Endothelial cell of umbilical vein (primary cell): ENCODE data around the gene NHSL2. TPM values are rescaled to one million over a fixed set of nuclear protein-coding genes. Genes with fewer than 3 reads are reported as not detected.

Source experiments
- BruUV-seq: library from RNA; stranded (reverse); fragments of 400-500 nt; replicated peaks from 2 replicates; lab custom pipeline; 2021; lab: Mats Ljungman, UMichigan
- CTCF ChIA-PET: fragments of 300-600, 350-600 bp; sonication (Branson Sonifier 250); formaldehyde crosslinking; loops from one replicate; lab custom pipeline; 2021; ENCODE audit warnings: antibody characterized with exemption, inconsistent platforms; lab: Charles Lee
- POLR2A ChIA-PET: fragments of 300-600, 350-600 bp; sonication (Branson Sonifier 250); formaldehyde crosslinking; loops from one replicate; lab custom pipeline; 2021; ENCODE audit warnings: antibody characterized with exemption, inconsistent platforms; lab: Charles Lee
- DNase-seq: peaks from one replicate; pipeline ENCODE4 v3.0.0-alpha.2; 2011; ENCODE audit warnings: low read depth, low spot score
- FAIRE-seq: peaks from 2 replicates; lab custom pipeline; 2011; peaks lifted over from hg19 to GRCh38; lab: Jason Lieb, UNC
- H2AFZ ChIP-seq: 2 replicates; pipeline ENCODE4 v1.6.0; 2012; ENCODE audit warnings: low read depth, low read length, control low read depth, inconsistent platforms
- H3K27ac ChIP-seq: 2 replicates; pipeline ENCODE4 v1.5.1; 2011; ENCODE audit warnings: low read depth, mild to moderate bottlenecking, control low read depth, low read length, moderate library complexity; ENCODE audit not compliant: insufficient read depth
- H3K27me3 ChIP-seq, 2 experiments: 2 replicates each; pipeline versions ENCODE4 v1.6.0 to v1.6.1; 2011; ENCODE audit warnings: low read length in 2 of 2, mixed read lengths in 1 of 2; ENCODE audit not compliant: control insufficient read depth in 2 of 2, insufficient read depth in 2 of 2
- H3K36me3 ChIP-seq, 2 experiments: 2 replicates in 1 of 2; 3 replicates in 1 of 2; pipeline ENCODE4 v1.5.1; 2011; ENCODE audit warnings: low read length in 2 of 2, mild to moderate bottlenecking in 1 of 2, moderate library complexity in 1 of 2; ENCODE audit not compliant: control insufficient read depth in 2 of 2, insufficient read depth in 2 of 2; ENCODE audit errors: extremely low read depth in 1 of 2
- H3K4me1 ChIP-seq: 3 replicates; pipeline ENCODE4 v1.5.1; 2011; ENCODE audit warnings: mild to moderate bottlenecking, low read length; ENCODE audit not compliant: control insufficient read depth, insufficient read depth; ENCODE audit errors: extremely low read depth
- H3K4me2 ChIP-seq: 2 replicates; pipeline ENCODE4 v1.6.1; 2011; ENCODE audit warnings: low read length, control low read depth, mixed read lengths; ENCODE audit not compliant: insufficient read depth
- H3K4me3 ChIP-seq, 3 experiments: fragments of 200-600 bp in 1 of 3; sonication (generic), shearing (Covaris generic) in 1 of 3; replicated peaks in 1 of 3; 2 replicates each; pipeline ENCODE4 v1.5.1; 2011 to 2016; ENCODE audit warnings: control low read depth in 3 of 3, low read length in 3 of 3, mild to moderate bottlenecking in 2 of 3, inconsistent platforms in 1 of 3, low read depth in 1 of 3, moderate library complexity in 1 of 3; ENCODE audit not compliant: insufficient read depth in 1 of 3
- H3K79me2 ChIP-seq: 2 replicates; pipeline ENCODE4 v1.6.0; 2012; ENCODE audit warnings: low read length, inconsistent platforms; ENCODE audit not compliant: control insufficient read depth, insufficient read depth
- H3K9ac ChIP-seq: replicated peaks from 2 replicates; pipeline ENCODE3; 2011; ENCODE audit warnings: low read length, control low read depth; ENCODE audit not compliant: insufficient read depth; ENCODE audit errors: extremely low read depth
- H3K9me1 ChIP-seq: replicated peaks from 3 replicates; pipeline ENCODE4 v1.6.0; 2011; ENCODE audit warnings: mild to moderate bottlenecking, low read length; ENCODE audit not compliant: control insufficient read depth, insufficient read depth; ENCODE audit errors: extremely low read depth
- H3K9me3 ChIP-seq: replicated peaks from 2 replicates; pipeline ENCODE4 v1.5.1; 2012; ENCODE audit warnings: low read length, inconsistent platforms; ENCODE audit not compliant: control insufficient read depth, insufficient read depth
- H4K20me1 ChIP-seq: replicated peaks from 2 replicates; pipeline ENCODE3; 2011; ENCODE audit warnings: mild to moderate bottlenecking, low read length; ENCODE audit not compliant: control insufficient read depth, insufficient read depth; ENCODE audit errors: extremely low read depth
- CTCF ChIP-seq, 2 donors: IDR thresholded peaks; 1 replicate in 1 of 2; 2 replicates in 1 of 2; pipeline ENCODE4 v1.5.1; 2011; ENCODE audit warnings: low read length in 2 of 2, mild to moderate bottlenecking in 2 of 2, moderate library complexity in 2 of 2, control low read depth in 1 of 2, inconsistent platforms in 1 of 2, low read depth in 1 of 2; ENCODE audit not compliant: insufficient read depth in 1 of 2; ENCODE audit errors: extremely low read depth in 1 of 2
- EZH2 ChIP-seq: IDR thresholded peaks from 2 replicates; pipeline ENCODE4 v1.6.1; 2012; ENCODE audit warnings: borderline replicate concordance, low read depth, mild to moderate bottlenecking, moderate library complexity, low read length, inconsistent platforms; ENCODE audit not compliant: severe bottlenecking
- GATA2 ChIP-seq: IDR thresholded peaks from 2 replicates; pipeline ENCODE4 v1.7.0; 2011; ENCODE audit warnings: low read depth, mild to moderate bottlenecking, moderate library complexity, mixed read lengths, low read length; ENCODE audit not compliant: insufficient read length, insufficient read depth
- JUN ChIP-seq: IDR thresholded peaks from 2 replicates; pipeline ENCODE4 v1.6.1; 2011; ENCODE audit warnings: borderline replicate concordance, low read depth; ENCODE audit not compliant: insufficient read length, insufficient read depth
- MAX ChIP-seq: IDR thresholded peaks from 2 replicates; pipeline ENCODE4 v1.6.1; 2011; ENCODE audit not compliant: insufficient read depth, insufficient read length
- MYC ChIP-seq: IDR thresholded peaks from one replicate; pipeline ENCODE4 v1.6.1; 2011; ENCODE audit warnings: mild to moderate bottlenecking, low read depth, low read length
- POLR2AphosphoS5 ChIP-seq: IDR thresholded peaks from 2 replicates; pipeline ENCODE4 v1.6.1; 2012; ENCODE audit warnings: low read depth, mild to moderate bottlenecking, control low read depth, low read length, moderate library complexity; ENCODE audit not compliant: insufficient read depth
- dilution Hi-C: fragments of 300-500 bp; cut with MboI; formaldehyde crosslinking; loops from one replicate; pipeline ENCODE4 v1.15.0; 2019; ENCODE audit warnings: low sequenced_read_pairs; ENCODE audit not compliant: extremely low pct_ligation_motif_present
- intact Hi-C: fragments of 100-400 bp; cut with micrococcal nuclease; formaldehyde crosslinking; loops from one replicate; pipeline ENCODE4 v1.10.0; 2022
- polyA plus RNA-seq, 4 experiments: library from polyadenylated mRNA; depleted of rRNA in 3 of 4; stranded (reverse) in 3 of 4; unstranded in 1 of 4; fragments of >200 nt; gene quantifications; 2 replicates each; pipeline versions ENCODE4 v1.2.1 to v1.2.3, GENCODE V29; 2011 to 2012; ENCODE audit warnings: missing spikeins in 1 of 4
- total RNA-seq: library from RNA; stranded (reverse); gene quantifications from 2 replicates; pipeline ENCODE4 v1.2.3, GENCODE V29; 2021

The NHSL2 gene
- total and polyA plus RNA-seq, 2 donors (not counting 3 experiments of a cell fraction or from before 2014, with no cell fraction given) = 23.5 to 49.9 TPM

DNA sequence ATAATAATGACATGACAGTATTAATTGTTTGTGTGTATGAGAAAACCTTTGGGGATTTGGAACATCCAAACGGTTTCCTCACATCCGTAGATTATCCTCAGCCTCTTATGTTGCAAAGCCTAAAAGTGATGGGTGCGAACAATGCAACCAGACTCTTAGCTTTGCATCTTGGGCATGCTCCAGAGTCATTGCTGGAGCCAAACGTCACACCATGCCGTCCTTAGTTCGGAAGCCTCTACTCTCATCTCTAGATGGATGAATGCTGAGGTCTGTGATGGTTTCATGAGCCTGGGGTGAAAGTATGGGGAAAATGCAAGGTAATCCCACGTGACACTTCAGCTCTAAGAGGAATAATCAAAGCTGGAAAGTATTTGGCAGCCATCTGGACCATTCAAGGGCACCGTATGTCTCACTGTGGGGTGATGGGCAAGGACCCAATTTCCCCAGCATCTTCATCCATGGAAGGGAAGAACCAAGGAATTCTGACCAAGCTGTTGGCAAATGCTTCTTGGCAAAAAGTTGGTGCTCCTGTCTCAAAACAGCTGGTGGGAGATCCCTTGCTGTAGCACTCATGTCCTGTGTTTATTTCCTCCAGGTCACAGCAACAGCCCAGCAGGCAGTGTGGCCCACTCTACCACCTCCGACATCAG lies 227.3 kb downstream of the NHSL2 start:
- TF ChIP-seq MAX (no peak), POLR2AphosphoS5 (no peak), GATA2 (no peak), JUN (no peak), MYC (no peak), CTCF (IDR thresholded peaks at IDR 0.05; ENCODE audit: extremely low read depth in 1 of 2, insufficient read depth in 1 of 2, low read depth in 1 of 2, low read length in 2 of 2) (no peak), EZH2 (no peak)
- ChIA-PET CTCF (no interaction called here), POLR2A (no interaction called here)
- Histone ChIP-seq H4K20me1 (no peaks in the 10 kb centered on the region), H3K9ac (no peak overlapping the region), H3K4me1 (no peaks in the 10 kb centered on the region), H3K79me2 (peaks cover 2% of the 10 kb centered on the region), H2AFZ (no peak overlapping the region), H3K9me3 (no peaks in the 10 kb centered on the region), H3K9me1 (no peaks in the 10 kb centered on the region), H3K27me3 (no peaks in the 10 kb centered on the region), H3K27ac (no peak overlapping the region), H3K4me3 (no peak overlapping the region), H3K4me2 (no peak overlapping the region), H3K36me3 (peaks cover 10 to 37% of the 10 kb centered on the region in 2 experiments)
- intact Hi-C loops = no loop called here
- FAIRE-seq = no peak
- dilution Hi-C loops = no loop called here
- no TSS peak for BruUV-seq
- DNase-seq = no peak
